ENCODE data around the gene RSU1. TPM values are rescaled to one million over a fixed set of nuclear protein-coding genes. Genes with fewer than 3 reads are reported as not detected.
A peak's percentile ranks its signal among the peaks of the same experiment; 100 is the strongest.

The RSU1 gene
- total RNA-seq, 4 donors from 2014 or later, result 25.1 to 61.6 (median 44.7) TPM

DNA sequence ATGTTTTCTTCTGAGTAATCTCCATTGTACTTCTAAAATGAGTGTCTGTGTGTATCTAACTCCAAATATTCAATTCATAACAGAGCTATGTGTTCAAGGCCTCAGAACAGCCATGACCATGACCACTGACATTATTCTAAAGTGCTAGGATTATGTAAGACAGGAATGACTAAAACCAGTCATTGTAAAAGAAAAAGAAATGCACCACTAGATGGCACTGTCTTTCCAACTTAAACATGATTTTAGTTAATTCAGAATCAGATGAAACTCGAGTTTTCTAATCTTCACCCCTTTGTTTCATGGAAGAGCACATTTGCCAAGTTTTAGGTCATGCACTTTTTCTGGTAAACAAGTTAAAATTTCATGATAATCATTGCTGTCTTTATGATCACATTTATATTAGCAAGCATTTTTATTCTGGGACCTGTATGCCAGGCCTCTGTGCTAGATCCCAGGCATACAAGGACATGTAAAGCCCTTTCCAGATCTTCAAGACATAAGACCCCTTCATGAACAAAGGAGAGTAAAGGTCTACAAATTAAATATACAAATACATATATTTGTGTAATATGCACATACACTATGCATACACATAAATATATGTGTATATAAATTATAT, 26.1 kb upstream of the RSU1 start:
- Histone ChIP-seq H3K27me3 (no peaks in the 10 kb centered on the region), H3K27ac (peak overlapping the region in 2 of 4 donors; percentile 72 to 77), H3K36me3 (peaks cover 0 to 5% (median 0%) of the 10 kb centered on the region in 3 donors), H3K4me1 (peaks cover 0 to 50% (median 16%) of the 10 kb centered on the region in 4 donors), H3K4me3 (no peak overlapping the region), H3K9me3 (no peaks in the 10 kb centered on the region)
- WGBS, 2 donors, result 0% methylated on average over 1 of the region's 1 CpG
- peak in 1 of 2 donors; percentile 23 for DNase-seq (ENCODE audit: low spot score in 2 of 2)
- no peak for TF ChIP-seq POLR2A (IDR thresholded peaks at IDR 0.05)
- TF ChIP-seq, protein P1, sequence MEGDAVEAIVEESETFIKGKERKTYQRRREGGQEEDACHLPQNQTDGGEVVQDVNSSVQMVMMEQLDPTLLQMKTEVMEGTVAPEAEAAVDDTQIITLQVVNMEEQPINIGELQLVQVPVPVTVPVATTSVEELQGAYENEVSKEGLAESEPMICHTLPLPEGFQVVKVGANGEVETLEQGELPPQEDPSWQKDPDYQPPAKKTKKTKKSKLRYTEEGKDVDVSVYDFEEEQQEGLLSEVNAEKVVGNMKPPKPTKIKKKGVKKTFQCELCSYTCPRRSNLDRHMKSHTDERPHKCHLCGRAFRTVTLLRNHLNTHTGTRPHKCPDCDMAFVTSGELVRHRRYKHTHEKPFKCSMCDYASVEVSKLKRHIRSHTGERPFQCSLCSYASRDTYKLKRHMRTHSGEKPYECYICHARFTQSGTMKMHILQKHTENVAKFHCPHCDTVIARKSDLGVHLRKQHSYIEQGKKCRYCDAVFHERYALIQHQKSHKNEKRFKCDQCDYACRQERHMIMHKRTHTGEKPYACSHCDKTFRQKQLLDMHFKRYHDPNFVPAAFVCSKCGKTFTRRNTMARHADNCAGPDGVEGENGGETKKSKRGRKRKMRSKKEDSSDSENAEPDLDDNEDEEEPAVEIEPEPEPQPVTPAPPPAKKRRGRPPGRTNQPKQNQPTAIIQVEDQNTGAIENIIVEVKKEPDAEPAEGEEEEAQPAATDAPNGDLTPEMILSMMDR (IDR thresholded peaks at IDR 0.05), result peak; percentile 57 to 88 (median 59)
- peak in 1 of 2 donors; percentile 23 for TF ChIP-seq EP300 (IDR thresholded peaks at IDR 0.05)

DNA sequence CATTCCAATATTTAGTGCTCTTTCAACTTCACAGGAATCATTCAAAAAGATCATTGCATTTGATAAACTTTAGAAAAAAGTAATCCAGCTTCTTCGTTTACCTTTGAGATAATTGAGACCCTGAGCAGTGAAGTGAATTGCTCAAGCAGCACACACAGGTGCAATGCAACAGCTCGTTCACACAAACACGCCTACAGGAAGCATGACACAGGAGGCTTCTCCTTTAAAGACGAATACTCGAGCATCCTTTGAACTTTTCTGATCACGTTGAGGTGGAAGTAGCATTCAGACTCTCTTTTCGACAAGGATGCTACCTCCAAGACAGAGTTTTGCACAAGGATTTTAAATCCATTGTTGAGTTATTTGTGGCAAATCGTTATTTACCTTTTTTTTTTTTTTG, 18.0 kb upstream of the RSU1 start:
- DNase-seq (ENCODE audit: low spot score in 2 of 2), result no peak
- Histone ChIP-seq H3K27me3 (no peaks in the 10 kb centered on the region), H3K36me3 (peaks cover 0 to 18% (median 0%) of the 10 kb centered on the region in 3 donors), H3K27ac (no peak overlapping the region), H3K9me3 (no peaks in the 10 kb centered on the region), H3K4me1 (peaks cover 0 to 14% (median 0%) of the 10 kb centered on the region in 4 donors), H3K4me3 (no peak overlapping the region)
- 79 to 82% methylated on average over 8 of the region's 8 CpGs for WGBS, 2 donors
- TF ChIP-seq, protein P1 (IDR thresholded peaks at IDR 0.05), result no peak
- no peak for TF ChIP-seq EP300 (IDR thresholded peaks at IDR 0.05)
- no peak for TF ChIP-seq POLR2A (IDR thresholded peaks at IDR 0.05)

DNA sequence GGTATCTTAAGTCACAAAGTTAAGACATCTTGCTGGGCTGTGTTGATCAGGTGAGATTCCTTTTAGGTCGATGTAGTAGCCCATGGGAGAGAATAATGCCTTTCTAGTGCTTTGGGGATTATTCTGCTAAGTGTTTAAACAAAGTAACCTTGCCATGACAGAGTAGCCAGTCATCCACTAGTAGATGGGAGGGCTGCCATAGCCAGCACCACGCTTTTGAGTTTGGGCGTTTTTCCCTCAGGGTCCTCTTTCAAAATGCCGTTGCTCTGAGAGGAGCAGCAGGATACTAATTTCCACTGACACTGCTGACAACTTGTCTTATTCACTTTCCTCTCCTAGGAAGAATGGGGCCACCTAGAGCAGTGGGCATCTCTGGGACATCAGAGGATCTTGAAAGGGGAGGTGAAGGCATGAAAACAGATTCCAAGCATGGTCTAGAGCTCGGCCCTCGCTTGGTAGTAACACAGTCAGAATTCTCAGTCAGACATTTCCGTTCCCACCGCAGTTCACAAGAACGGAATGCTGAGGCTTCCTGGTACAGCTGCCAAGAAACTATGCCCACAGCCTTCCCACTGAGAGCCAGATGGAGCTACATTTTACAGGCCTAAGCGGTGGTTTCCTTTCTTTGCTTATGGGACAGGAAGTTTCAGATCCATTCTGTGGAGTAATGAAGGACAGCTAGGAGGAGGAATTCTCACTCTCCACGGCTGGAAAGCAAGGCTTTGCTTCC, 15.3 kb upstream of the RSU1 start:
- TF ChIP-seq POLR2A (IDR thresholded peaks at IDR 0.05), result no peak
- TF ChIP-seq EP300 (IDR thresholded peaks at IDR 0.05), result peak in 1 of 2 donors; percentile 31
- TF ChIP-seq, protein P1 (IDR thresholded peaks at IDR 0.05), result no peak
- H3K9me3 ChIP-seq, result no peaks in the 10 kb centered on the region
- peak overlapping the region in 3 of 4 donors; percentile 49 to 89 (median 67) for H3K27ac ChIP-seq
- H3K27me3 ChIP-seq, result no peaks in the 10 kb centered on the region
- no peak overlapping the region for H3K4me3 ChIP-seq
- peaks cover 0 to 29% (median 0%) of the 10 kb centered on the region in 4 donors for H3K4me1 ChIP-seq
- peaks cover 0 to 13% (median 0%) of the 10 kb centered on the region in 3 donors for H3K36me3 ChIP-seq
- WGBS, 2 donors, result 37 to 63% methylated on average over 11 of the region's 11 CpGs
- DNase-seq (ENCODE audit: low spot score in 2 of 2), result no peak

DNA sequence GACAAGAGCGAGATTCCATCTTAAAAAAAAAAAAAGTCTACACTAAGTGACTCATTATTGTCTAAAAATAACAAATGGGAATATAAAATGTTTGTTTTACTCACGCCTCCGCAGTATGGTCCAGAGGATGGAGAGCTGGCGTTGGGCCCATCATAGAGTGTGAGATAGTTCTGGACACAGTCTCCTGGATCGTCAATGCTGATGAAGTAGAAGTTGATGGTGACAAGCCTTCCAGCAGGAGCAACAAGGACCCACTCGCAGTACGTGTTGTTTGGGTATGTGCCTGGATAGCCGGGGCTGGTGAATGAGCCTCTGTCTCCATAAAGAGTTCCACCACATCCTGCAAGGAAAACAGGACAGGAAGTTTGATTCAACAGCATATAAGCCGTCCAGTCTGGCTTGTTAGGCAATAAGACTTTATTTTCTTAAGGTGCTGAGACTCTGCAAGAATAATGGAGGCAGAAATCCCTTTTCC, 11.5 kb upstream of the RSU1 start:
- no peak for DNase-seq (ENCODE audit: low spot score in 2 of 2)
- Histone ChIP-seq H3K4me3 (no peak overlapping the region), H3K9me3 (no peaks in the 10 kb centered on the region), H3K27ac (peak overlapping the region in 2 of 4 donors; percentile 36 to 55), H3K36me3 (peaks cover 0 to 7% (median 0%) of the 10 kb centered on the region in 3 donors), H3K27me3 (no peaks in the 10 kb centered on the region), H3K4me1 (peaks cover 0 to 29% (median 0%) of the 10 kb centered on the region in 4 donors)
- TF ChIP-seq, protein P1 (IDR thresholded peaks at IDR 0.05), result no peak
- TF ChIP-seq POLR2A (IDR thresholded peaks at IDR 0.05) (no peak), EP300 (IDR thresholded peaks at IDR 0.05) (no peak)
- WGBS, 2 donors, result 18 to 28% methylated on average over 9 of the region's 9 CpGs

Data from tibial nerve (tissue), 4 donors.